ENCODE results near the gene STAB1. TPM values are rescaled to one million over a fixed set of nuclear protein-coding genes. Genes with fewer than 3 reads are reported as not detected.

STAB1 gene
- total and polyA plus RNA-seq, 2 experiments from 2014 or later = 0.90 to 1.9 TPM

GRCh38 chr3:52498137-52499054, 3.3 kb downstream of the STAB1 start:
- H3K9me2 ChIP-seq (ENCODE audit: insufficient read depth) = no peaks in the 10 kb centered on the region
- H3K4me1 Mint-ChIP-seq = peaks cover 5% of the 10 kb centered on the region; the same call in 2 of the 3 replicates
- no peaks in the 10 kb centered on the region for H3F3A ChIP-seq (replicated peaks; ENCODE audit: low read depth)
- no peak overlapping the region for H3K27ac Mint-ChIP-seq
- TF ChIP-seq CREB1 (CRISPR knock-in tag; IDR thresholded peaks at IDR 0.05; ENCODE audit: low read depth) (no peak), EZH2phosphoT487 (IDR thresholded peaks at IDR 0.05; ENCODE audit: unreplicated experiment) (no peak), CTCF (conservative IDR thresholded peaks at IDR 0.05; ENCODE audit: low read depth in 2 of 2) (no peak), NANOG (IDR thresholded peaks at IDR 0.05; ENCODE audit: borderline replicate concordance) (no peak), ZNF114 (CRISPR knock-in tag; IDR thresholded peaks at IDR 0.05) (no peak), EZH2 (IDR thresholded peaks at IDR 0.05; ENCODE audit: low read depth, unreplicated experiment) (no peak), ZNF331 (CRISPR knock-in tag; IDR thresholded peaks at IDR 0.05; ENCODE audit: low read depth) (no peak), STAT1 (IDR thresholded peaks at IDR 0.05; ENCODE audit: unreplicated experiment) (no peak), REST (IDR thresholded peaks at IDR 0.05; ENCODE audit: unreplicated experiment) (no peak), JUNB (IDR thresholded peaks at IDR 0.05; ENCODE audit: unreplicated experiment) (no peak), POLR2AphosphoS5 (IDR thresholded peaks at IDR 0.05; ENCODE audit: low read depth) (no peak), ETS1 (IDR thresholded peaks at IDR 0.05) (no peak)
- H3K4me1 ChIP-seq (ENCODE audit: insufficient read depth) = no peaks in the 10 kb centered on the region
- DNase-seq (ENCODE audit: low spot score) = no peak
- no peak overlapping the region for H2AFZ ChIP-seq
- H3K36me3 ChIP-seq (ENCODE audit: insufficient read depth) = no peaks in the 10 kb centered on the region
- no peaks in the 10 kb centered on the region for H3K9me3 Mint-ChIP-seq
- ATAC-seq = no peak
- H3K4me3 Mint-ChIP-seq = no peak overlapping the region
- H3K79me2 ChIP-seq (replicated peaks; ENCODE audit: insufficient read depth) = no peaks in the 10 kb centered on the region
- H3K36me3 Mint-ChIP-seq (ENCODE audit: low read depth) = no peaks in the 10 kb centered on the region
- H4K20me1 ChIP-seq (replicated peaks; ENCODE audit: insufficient read depth) = no peaks in the 10 kb centered on the region
- H3K4me3 ChIP-seq = no peak overlapping the region
- no peak overlapping the region for H3K27ac ChIP-seq (ENCODE audit: low read depth)
- H3K27me3 Mint-ChIP-seq (ENCODE audit: insufficient read depth, low read depth, poor library complexity) = no peaks in the 10 kb centered on the region
- no peaks in the 10 kb centered on the region for H3K27me3 ChIP-seq (ENCODE audit: insufficient read depth)
- no peak overlapping the region for H3K4me2 ChIP-seq
